Left lung (tissue), 10 donors: ENCODE measurements around the gene ST14. TPM values are rescaled to one million over a fixed set of nuclear protein-coding genes. Genes with fewer than 3 reads are reported as not detected.

ENCODE experiments used
- ATAC-seq: fragments of 200-7000 bp; cut with Tn5 transposase; one replicate; pipeline ENCODE4 v1.9.1; 2020; ENCODE audit warnings: moderate library complexity
- DNase-seq, 4 donors: peaks; one replicate each; pipeline ENCODE4 v3.0.0-alpha.2; 2013 to 2020
- H3K27ac ChIP-seq, 2 donors: fragments of 200-600 bp; sonication (generic) in 1 of 2; one replicate each; pipeline versions ENCODE4 v1.5.0 to v1.8.0; 2020 to 2021
- H3K27me3 ChIP-seq, 2 donors: fragments of 200-600 bp; sonication (generic) in 1 of 2; one replicate each; pipeline versions ENCODE4 v1.5.0 to v1.8.0; 2020 to 2021
- H3K36me3 ChIP-seq, 2 donors: fragments of 200-600 bp; sonication (generic) in 1 of 2; one replicate each; pipeline versions ENCODE4 v1.5.0 to v1.8.0; 2020 to 2021
- H3K4me1 ChIP-seq, 2 donors: fragments of 200-600 bp; one replicate each; pipeline ENCODE4 v1.8.0; 2021
- H3K4me3 ChIP-seq, 2 donors: fragments of 200-600 bp; sonication (generic) in 1 of 2; one replicate each; pipeline versions ENCODE4 v1.5.0 to v1.8.0; 2020 to 2021; ENCODE audit warnings: mild to moderate bottlenecking in 1 of 2
- H3K9me3 ChIP-seq, 2 donors: fragments of 200-600 bp; sonication (generic) in 1 of 2; one replicate each; pipeline versions ENCODE4 v1.5.0 to v1.8.0; 2020 to 2021
- CTCF ChIP-seq, 2 donors: fragments of 200-600 bp; sonication (generic) in 1 of 2; IDR thresholded peaks; one replicate each; pipeline versions ENCODE4 v1.5.0 to v1.8.0; 2021; ENCODE audit warnings: antibody characterized with exemption in 2 of 2
- intact Hi-C, 2 donors: fragments of 100-400 bp; cut with DNase I; formaldehyde crosslinking; loops; one replicate each; pipeline versions ENCODE4 v1.11.2 to v1.14.2; 2022
- polyA plus RNA-seq, 6 donors: library from polyadenylated mRNA; unstranded; fragments of 120-200 nt; gene quantifications; one replicate each; pipeline ENCODE4 v1.2.1, GENCODE V29; 2013; ENCODE audit not compliant: insufficient read length in 6 of 6
- total RNA-seq, 2 donors: library from RNA; stranded (reverse); fragmentation: NEBNext Ultra II Directional; extraction: Animal tissue kit (Norgen Biotek cat#: 25700); gene quantifications; one replicate each; pipeline ENCODE4 v1.2.1, GENCODE V29; 2021
- donor health status: DM: no; HTN: yes; CAD: no.
- donor health status: DM: no; HTN: no; CAD: no.

The ST14 gene
- total and polyA plus RNA-seq, 8 donors, result 30.6 to 107 (median 37.8) TPM

DNA sequence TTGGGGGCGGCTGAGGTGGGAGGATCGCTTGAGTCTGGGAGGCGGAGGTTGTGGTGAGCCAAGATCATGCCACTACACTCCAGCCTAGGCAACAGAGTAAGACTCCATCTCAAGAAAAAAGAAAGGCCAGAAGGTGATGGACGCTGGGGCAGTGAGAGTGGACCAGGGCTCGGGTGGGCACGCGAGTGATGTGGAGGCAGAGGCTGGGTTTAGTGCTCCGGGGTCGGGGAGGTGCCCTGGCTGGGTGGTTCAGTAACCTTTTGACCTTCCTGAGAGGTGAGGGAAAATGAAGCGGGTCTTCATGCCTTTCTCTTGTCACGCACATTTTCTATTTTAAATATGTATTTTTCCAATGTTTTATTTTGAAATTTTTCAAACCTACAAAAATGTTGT, 45.1 kb downstream of the ST14 start:
- DNase-seq (no peak), ATAC-seq (no peak)
- TF ChIP-seq CTCF (IDR thresholded peaks at IDR 0.05), result no peak
- H3K4me3 ChIP-seq, result no peak overlapping the region
- H3K27me3 ChIP-seq, result no peaks in the 10 kb centered on the region
- no peaks in the 10 kb centered on the region for H3K9me3 ChIP-seq
- H3K27ac ChIP-seq, result no peak overlapping the region
- peaks cover 0 to 47% of the 10 kb centered on the region in 2 donors for H3K36me3 ChIP-seq
- intact Hi-C loops, result loop anchor here in 1 of 2 donors (10.0 kb wide), 1 partner anchor 660 kb away; no protein-coding TSS in a partner anchor
- no peaks in the 10 kb centered on the region for H3K4me1 ChIP-seq

DNA sequence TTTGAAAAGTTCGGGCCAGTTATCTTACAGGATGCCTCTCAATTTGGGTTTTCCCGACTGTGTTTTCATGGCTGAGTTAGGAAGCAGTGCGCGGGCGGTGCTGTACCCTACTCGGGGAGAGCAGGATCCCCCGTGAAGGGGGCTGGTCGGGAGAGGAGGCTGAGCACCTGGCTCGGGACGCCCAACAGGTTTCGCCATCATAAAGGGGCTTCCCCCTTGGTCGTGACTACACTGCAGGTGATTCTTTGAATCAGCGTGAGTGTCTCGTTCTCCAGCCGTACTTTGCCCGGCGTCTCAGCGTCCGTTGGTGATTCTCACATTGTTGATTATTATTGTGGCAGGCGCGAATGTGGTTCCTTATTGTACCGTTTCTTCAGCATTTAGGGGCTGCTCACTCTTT, 46.6 kb downstream of the ST14 start:
- intact Hi-C loops, result loop anchor here in 1 of 2 donors (10.0 kb wide), 1 partner anchor 659 kb away; no protein-coding TSS in a partner anchor
- ATAC-seq, result no peak
- TF ChIP-seq CTCF (IDR thresholded peaks at IDR 0.05), result no peak

GRCh38 chr11:130208241-130209127, 48.9 kb downstream of the ST14 start:
- peak in 1 of 4 donors; percentile 22 for DNase-seq
- H3K27me3 ChIP-seq, result no peaks in the 10 kb centered on the region
- TF ChIP-seq CTCF (IDR thresholded peaks at IDR 0.05), result no peak
- H3K4me1 ChIP-seq, result peaks cover 0 to 9% of the 10 kb centered on the region in 2 donors
- no peak for ATAC-seq
- H3K9me3 ChIP-seq, result no peaks in the 10 kb centered on the region
- no peak overlapping the region for H3K4me3 ChIP-seq
- no peak overlapping the region for H3K27ac ChIP-seq
- intact Hi-C loops, result loop anchor here in 1 of 2 donors (10.0 kb wide), 1 partner anchor 656 kb away; no protein-coding TSS in a partner anchor
- H3K36me3 ChIP-seq, result peaks cover 0 to 22% of the 10 kb centered on the region in 2 donors

More for the DNA sequence above, 46.6 kb downstream of the ST14 start:
- Histone ChIP-seq H3K4me3 (no peak overlapping the region), H3K4me1 (no peaks in the 10 kb centered on the region), H3K9me3 (no peaks in the 10 kb centered on the region), H3K27me3 (no peaks in the 10 kb centered on the region), H3K27ac (no peak overlapping the region), H3K36me3 (peaks cover 0 to 32% of the 10 kb centered on the region in 2 donors)
- no peak for DNase-seq

DNA sequence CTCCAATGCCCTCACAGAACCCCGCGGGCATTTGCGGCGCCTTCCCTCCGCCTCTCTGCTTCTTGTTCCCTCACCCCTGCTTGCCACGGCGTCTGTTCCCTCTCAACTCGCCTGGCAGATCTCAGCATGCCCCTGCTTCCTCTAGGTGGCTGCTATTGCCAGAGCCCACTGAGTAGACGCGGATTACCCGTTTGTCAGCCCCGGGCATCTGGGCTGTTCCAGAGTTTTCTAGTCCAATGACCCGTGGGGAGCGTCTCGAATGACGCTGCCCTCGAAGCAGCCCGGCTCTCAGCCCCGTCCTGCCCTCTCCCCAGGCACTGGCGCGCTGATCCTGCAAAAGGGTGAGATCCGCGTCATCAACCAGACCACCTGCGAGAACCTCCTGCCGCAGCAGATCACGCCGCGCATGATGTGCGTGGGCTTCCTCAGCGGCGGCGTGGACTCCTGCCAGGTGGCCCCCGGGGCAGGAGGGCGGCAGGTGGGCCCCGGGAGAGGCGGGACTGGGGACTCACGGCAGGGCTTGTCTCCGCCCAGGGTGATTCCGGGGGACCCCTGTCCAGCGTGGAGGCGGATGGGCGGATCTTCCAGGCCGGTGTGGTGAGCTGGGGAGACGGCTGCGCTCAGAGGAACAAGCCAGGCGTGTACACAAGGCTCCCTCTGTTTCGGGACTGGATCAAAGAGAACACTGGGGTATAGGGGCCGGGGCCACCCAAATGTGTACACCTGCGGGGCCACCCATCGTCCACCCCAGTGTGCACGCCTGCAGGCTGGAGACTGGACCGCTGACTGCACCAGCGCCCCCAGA, 49.7 kb downstream of the ST14 start:
- Histone ChIP-seq H3K4me1 (peaks cover 0 to 9% of the 10 kb centered on the region in 2 donors), H3K27ac (no peak overlapping the region), H3K36me3 (peaks cover 0 to 22% of the 10 kb centered on the region in 2 donors), H3K9me3 (no peaks in the 10 kb centered on the region), H3K4me3 (no peak overlapping the region), H3K27me3 (no peaks in the 10 kb centered on the region)
- no peak for ATAC-seq
- intact Hi-C loops, result loop anchor here in 1 of 2 donors (10.0 kb wide), 1 partner anchor 655 kb away; no protein-coding TSS in a partner anchor
- DNase-seq, result peak in 1 of 4 donors; percentile 28
- no peak for TF ChIP-seq CTCF (IDR thresholded peaks at IDR 0.05)
